WTC11 (cell line): ENCODE measurements around the gene MMP17.

Source experiments
- JAZF1 ChIP-seq: fragments of 250-450 bp; sonication (Bioruptor Pico); IDR thresholded peaks from 2 replicates; pipeline ENCODE4 v1.9.0; 2021; ENCODE audit warnings: moderate library complexity, mild to moderate bottlenecking, inconsistent platforms
- JUN ChIP-seq: sonication (generic); formaldehyde crosslinking; IDR thresholded peaks from 2 replicates; pipeline ENCODE4 v1.8.0; 2023; ENCODE audit warnings: mild to moderate bottlenecking, missing genetic modification reagents
- SMAD3 ChIP-seq: sonication (generic); formaldehyde crosslinking; IDR thresholded peaks from 2 replicates; pipeline ENCODE4 v1.8.0; 2022; ENCODE audit warnings: missing genetic modification reagents, mild to moderate bottlenecking, borderline replicate concordance
- ZNF121 ChIP-seq: sonication (generic); formaldehyde crosslinking; IDR thresholded peaks from 2 replicates; pipeline ENCODE4 v1.8.0; 2023; ENCODE audit warnings: missing genetic modification reagents
- ZNF317 ChIP-seq: sonication (generic); formaldehyde crosslinking; IDR thresholded peaks from 2 replicates; pipeline ENCODE4 v1.8.1; 2023; ENCODE audit warnings: low read depth, mild to moderate bottlenecking, moderate library complexity, missing genetic modification reagents, borderline replicate concordance
- TF ChIP-seq, protein P1 (sequence below): fragments of 200-600 bp; IDR thresholded peaks from 2 replicates; pipeline ENCODE4 v1.8.0; 2022; ENCODE audit warnings: antibody characterized with exemption
- TF ChIP-seq, protein P2 (sequence below): sonication (generic); formaldehyde crosslinking; IDR thresholded peaks from 2 replicates; pipeline ENCODE4 v1.8.1; 2022; ENCODE audit warnings: mild to moderate bottlenecking, moderate library complexity, missing genetic modification reagents
- TF ChIP-seq, protein P3 (sequence below): sonication (generic); formaldehyde crosslinking; IDR thresholded peaks from 2 replicates; pipeline ENCODE4 v1.8.0; 2022; ENCODE audit warnings: mild to moderate bottlenecking, missing genetic modification reagents
- TF ChIP-seq, protein P4 (sequence below): sonication (generic); formaldehyde crosslinking; IDR thresholded peaks from 2 replicates; pipeline ENCODE4 v1.8.0; 2022; ENCODE audit warnings: missing genetic modification reagents
- TF ChIP-seq, protein P5 (sequence below): sonication (generic); formaldehyde crosslinking; IDR thresholded peaks from 2 replicates; pipeline ENCODE4 v1.8.0; 2022; ENCODE audit warnings: mild to moderate bottlenecking, missing genetic modification reagents
- TF ChIP-seq, protein P6 (sequence below): sonication (generic); formaldehyde crosslinking; IDR thresholded peaks from 2 replicates; pipeline ENCODE4 v1.8.1; 2023; ENCODE audit warnings: mild to moderate bottlenecking, missing genetic modification reagents, moderate library complexity
- TF ChIP-seq, protein P7 (sequence below): sonication (generic); formaldehyde crosslinking; IDR thresholded peaks from 2 replicates; pipeline ENCODE4 v1.8.1; 2023; ENCODE audit warnings: mild to moderate bottlenecking, missing genetic modification reagents, moderate library complexity
- TF ChIP-seq, protein P8 (sequence below): sonication (generic); formaldehyde crosslinking; conservative IDR thresholded peaks from 2 replicates; pipeline ENCODE4 v1.8.1; 2022; ENCODE audit warnings: mild to moderate bottlenecking, missing genetic modification reagents
- TF ChIP-seq, protein P9 (sequence below): sonication (generic); formaldehyde crosslinking; IDR thresholded peaks from 2 replicates; pipeline ENCODE4 v1.8.1; 2023; ENCODE audit warnings: mild to moderate bottlenecking, moderate library complexity, missing genetic modification reagents

DNA sequence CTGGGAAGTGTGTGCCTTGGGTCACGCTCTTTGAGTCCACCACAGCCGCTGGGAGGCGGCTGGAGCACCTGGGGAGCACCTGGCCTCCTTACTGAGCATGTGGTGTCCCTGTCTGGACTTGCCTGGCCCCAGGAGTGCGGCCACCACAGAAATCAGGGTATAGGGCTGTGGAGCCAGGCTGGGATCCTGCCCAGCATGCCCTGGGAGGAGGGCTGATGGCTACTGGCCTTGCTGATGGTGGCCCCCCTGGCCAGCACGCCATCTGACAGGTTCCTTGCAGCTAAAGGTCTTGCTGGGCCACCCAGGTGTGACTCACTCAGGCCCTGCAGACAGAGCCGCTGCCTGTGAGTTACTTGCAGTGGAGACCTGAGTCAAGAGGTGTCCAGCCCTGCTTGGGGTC, 72.2 kb downstream of the MMP17 start:
- TF ChIP-seq, protein P1, sequence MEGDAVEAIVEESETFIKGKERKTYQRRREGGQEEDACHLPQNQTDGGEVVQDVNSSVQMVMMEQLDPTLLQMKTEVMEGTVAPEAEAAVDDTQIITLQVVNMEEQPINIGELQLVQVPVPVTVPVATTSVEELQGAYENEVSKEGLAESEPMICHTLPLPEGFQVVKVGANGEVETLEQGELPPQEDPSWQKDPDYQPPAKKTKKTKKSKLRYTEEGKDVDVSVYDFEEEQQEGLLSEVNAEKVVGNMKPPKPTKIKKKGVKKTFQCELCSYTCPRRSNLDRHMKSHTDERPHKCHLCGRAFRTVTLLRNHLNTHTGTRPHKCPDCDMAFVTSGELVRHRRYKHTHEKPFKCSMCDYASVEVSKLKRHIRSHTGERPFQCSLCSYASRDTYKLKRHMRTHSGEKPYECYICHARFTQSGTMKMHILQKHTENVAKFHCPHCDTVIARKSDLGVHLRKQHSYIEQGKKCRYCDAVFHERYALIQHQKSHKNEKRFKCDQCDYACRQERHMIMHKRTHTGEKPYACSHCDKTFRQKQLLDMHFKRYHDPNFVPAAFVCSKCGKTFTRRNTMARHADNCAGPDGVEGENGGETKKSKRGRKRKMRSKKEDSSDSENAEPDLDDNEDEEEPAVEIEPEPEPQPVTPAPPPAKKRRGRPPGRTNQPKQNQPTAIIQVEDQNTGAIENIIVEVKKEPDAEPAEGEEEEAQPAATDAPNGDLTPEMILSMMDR: no peak
- TF ChIP-seq JUN: no peak
- TF ChIP-seq ZNF317 (CRISPR knock-in tag): no peak
- TF ChIP-seq SMAD3 (CRISPR knock-in tag): no peak
- TF ChIP-seq, protein P2, sequence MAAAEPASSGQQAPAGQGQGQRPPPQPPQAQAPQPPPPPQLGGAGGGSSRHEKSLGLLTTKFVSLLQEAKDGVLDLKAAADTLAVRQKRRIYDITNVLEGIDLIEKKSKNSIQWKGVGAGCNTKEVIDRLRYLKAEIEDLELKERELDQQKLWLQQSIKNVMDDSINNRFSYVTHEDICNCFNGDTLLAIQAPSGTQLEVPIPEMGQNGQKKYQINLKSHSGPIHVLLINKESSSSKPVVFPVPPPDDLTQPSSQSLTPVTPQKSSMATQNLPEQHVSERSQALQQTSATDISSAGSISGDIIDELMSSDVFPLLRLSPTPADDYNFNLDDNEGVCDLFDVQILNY (CRISPR knock-in tag): no peak
- TF ChIP-seq, protein P3, sequence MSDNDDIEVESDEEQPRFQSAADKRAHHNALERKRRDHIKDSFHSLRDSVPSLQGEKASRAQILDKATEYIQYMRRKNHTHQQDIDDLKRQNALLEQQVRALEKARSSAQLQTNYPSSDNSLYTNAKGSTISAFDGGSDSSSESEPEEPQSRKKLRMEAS (CRISPR knock-in tag): no peak
- TF ChIP-seq, protein P4, sequence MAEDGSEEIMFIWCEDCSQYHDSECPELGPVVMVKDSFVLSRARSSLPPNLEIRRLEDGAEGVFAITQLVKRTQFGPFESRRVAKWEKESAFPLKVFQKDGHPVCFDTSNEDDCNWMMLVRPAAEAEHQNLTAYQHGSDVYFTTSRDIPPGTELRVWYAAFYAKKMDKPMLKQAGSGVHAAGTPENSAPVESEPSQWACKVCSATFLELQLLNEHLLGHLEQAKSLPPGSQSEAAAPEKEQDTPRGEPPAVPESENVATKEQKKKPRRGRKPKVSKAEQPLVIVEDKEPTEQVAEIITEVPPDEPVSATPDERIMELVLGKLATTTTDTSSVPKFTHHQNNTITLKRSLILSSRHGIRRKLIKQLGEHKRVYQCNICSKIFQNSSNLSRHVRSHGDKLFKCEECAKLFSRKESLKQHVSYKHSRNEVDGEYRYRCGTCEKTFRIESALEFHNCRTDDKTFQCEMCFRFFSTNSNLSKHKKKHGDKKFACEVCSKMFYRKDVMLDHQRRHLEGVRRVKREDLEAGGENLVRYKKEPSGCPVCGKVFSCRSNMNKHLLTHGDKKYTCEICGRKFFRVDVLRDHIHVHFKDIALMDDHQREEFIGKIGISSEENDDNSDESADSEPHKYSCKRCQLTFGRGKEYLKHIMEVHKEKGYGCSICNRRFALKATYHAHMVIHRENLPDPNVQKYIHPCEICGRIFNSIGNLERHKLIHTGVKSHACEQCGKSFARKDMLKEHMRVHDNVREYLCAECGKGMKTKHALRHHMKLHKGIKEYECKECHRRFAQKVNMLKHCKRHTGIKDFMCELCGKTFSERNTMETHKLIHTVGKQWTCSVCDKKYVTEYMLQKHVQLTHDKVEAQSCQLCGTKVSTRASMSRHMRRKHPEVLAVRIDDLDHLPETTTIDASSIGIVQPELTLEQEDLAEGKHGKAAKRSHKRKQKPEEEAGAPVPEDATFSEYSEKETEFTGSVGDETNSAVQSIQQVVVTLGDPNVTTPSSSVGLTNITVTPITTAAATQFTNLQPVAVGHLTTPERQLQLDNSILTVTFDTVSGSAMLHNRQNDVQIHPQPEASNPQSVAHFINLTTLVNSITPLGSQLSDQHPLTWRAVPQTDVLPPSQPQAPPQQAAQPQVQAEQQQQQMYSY (CRISPR knock-in tag): no peak
- TF ChIP-seq, protein P5, sequence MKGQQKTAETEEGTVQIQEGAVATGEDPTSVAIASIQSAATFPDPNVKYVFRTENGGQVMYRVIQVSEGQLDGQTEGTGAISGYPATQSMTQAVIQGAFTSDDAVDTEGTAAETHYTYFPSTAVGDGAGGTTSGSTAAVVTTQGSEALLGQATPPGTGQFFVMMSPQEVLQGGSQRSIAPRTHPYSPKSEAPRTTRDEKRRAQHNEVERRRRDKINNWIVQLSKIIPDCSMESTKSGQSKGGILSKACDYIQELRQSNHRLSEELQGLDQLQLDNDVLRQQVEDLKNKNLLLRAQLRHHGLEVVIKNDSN: no peak
- TF ChIP-seq, protein P6, sequence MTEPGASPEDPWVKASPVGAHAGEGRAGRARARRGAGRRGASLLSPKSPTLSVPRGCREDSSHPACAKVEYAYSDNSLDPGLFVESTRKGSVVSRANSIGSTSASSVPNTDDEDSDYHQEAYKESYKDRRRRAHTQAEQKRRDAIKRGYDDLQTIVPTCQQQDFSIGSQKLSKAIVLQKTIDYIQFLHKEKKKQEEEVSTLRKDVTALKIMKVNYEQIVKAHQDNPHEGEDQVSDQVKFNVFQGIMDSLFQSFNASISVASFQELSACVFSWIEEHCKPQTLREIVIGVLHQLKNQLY: no peak
- no peak for TF ChIP-seq JAZF1
- TF ChIP-seq, protein P7, sequence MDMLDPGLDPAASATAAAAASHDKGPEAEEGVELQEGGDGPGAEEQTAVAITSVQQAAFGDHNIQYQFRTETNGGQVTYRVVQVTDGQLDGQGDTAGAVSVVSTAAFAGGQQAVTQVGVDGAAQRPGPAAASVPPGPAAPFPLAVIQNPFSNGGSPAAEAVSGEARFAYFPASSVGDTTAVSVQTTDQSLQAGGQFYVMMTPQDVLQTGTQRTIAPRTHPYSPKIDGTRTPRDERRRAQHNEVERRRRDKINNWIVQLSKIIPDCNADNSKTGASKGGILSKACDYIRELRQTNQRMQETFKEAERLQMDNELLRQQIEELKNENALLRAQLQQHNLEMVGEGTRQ (CRISPR knock-in tag): no peak
- TF ChIP-seq, protein P8, sequence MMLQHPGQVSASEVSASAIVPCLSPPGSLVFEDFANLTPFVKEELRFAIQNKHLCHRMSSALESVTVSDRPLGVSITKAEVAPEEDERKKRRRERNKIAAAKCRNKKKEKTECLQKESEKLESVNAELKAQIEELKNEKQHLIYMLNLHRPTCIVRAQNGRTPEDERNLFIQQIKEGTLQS: no peak
- TF ChIP-seq ZNF121: no peak
- TF ChIP-seq, protein P9, sequence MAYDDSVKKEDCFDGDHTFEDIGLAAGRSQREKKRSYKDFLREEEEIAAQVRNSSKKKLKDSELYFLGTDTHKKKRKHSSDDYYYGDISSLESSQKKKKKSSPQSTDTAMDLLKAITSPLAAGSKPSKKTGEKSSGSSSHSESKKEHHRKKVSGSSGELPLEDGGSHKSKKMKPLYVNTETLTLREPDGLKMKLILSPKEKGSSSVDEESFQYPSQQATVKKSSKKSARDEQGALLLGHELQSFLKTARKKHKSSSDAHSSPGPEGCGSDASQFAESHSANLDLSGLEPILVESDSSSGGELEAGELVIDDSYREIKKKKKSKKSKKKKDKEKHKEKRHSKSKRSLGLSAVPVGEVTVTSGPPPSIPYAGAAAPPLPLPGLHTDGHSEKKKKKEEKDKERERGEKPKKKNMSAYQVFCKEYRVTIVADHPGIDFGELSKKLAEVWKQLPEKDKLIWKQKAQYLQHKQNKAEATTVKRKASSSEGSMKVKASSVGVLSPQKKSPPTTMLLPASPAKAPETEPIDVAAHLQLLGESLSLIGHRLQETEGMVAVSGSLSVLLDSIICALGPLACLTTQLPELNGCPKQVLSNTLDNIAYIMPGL (CRISPR knock-in tag): no peak
